NCI-H2081 (cell line): Measurements from ENCODE around the gene GAB2.
"Not testable (repeated sequence)": the region's sequence is repeated elsewhere in the genome, so short reads cannot be mapped to it uniquely, and the experiment has no call there.

Experiments
- DNase-seq, 2 experiments: peaks; one replicate each; lab custom pipeline; 2025; lab: John Stamatoyannopoulos, UW

GAB2 gene

GRCh38 chr11:78248903-78249302 is 168.7 kb downstream of the GAB2 start:
- no peak for DNase-seq

GRCh38 chr11:78248191-78248590 is 169.4 kb downstream of the GAB2 start:
- DNase-seq, result no peak

DNA sequence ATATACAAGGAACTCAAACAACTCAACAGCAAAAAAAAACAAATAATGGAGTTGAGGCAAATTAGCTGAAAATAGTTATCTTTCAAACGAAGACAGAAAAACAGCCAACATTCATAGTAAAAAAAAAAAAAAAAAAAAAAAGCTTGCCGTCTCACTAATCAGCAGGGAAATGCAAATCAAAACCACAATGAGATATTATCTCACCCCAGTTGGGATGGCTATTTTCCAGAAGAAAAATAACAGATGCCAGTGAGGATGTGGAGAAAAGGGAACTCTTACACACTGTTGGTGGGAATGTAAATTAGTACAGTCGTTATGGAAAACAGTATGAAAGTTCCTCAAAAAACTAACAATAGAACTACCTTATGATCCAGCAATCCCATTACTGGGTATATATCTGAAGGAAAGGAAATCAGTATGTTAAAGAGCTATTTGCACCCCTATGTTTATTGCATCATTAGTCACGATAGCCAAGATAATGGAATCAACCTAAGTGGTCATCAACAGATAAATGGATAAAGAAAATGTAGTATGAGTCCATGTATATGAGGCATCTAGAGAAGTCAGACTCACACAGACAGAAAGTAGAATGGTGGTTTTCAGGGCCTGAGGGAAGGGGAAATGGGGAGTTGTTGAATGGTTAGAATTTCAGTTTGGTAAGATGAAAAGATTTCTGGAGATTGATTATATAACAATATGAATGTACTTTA is 172.9 kb downstream of the GAB2 start:
- DNase-seq, result no peak

- DNase-seq, result no peak
These were observed 173.5 kb downstream of the GAB2 start for GRCh38 chr11:78244080-78244479.

DNA sequence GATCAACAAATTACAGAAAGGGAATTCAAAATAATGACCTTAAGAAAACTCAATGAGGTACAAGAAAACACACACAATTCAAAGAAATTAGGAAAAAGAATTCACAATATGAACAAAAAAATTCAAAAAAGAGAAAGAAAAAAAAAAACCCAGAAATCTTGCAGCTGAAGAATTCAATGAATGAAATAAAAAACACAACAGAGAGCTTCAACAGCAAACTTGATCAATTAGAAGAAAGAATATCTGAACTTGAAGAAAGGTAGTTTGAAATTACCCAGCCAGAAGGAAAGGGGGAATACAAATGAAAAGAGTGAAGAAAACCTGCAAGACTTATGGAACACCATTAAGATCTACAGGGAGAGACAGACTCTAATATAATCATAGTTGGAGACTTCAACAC is 176.1 kb downstream of the GAB2 start:
- no peak for DNase-seq

DNA sequence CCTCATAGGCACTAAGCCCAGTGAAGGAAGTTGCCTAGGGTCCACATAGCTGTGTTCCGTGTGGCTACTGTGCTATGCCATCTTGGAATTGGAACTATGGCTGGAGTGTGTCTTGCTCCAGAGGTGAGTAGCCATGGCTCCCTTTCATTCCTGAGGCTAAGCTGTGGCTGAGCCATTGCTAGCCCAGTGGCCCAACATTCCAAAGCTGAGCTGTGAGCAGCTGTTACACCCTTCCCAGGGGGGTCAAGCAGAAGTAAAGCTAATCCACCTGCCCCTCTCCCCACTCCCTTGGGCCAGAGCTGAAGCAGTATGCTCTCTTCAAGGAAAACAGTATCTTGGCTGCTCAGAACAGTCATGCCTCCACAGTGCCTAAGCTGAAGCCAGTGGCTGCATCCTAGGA is 177.8 kb downstream of the GAB2 start:
- DNase-seq, result no peak

GRCh38 chr11:78237293-78238046 is 180.2 kb downstream of the GAB2 start:
- no peak for DNase-seq

- no peak for DNase-seq
These were observed 183.6 kb downstream of the GAB2 start for GRCh38 chr11:78234006-78234405.

GRCh38 chr11:78233046-78233445 is 184.6 kb downstream of the GAB2 start:
- DNase-seq, result not testable (repeated sequence)

GRCh38 chr11:78231962-78232501 is 185.6 kb downstream of the GAB2 start:
- no peak for DNase-seq

DNA sequence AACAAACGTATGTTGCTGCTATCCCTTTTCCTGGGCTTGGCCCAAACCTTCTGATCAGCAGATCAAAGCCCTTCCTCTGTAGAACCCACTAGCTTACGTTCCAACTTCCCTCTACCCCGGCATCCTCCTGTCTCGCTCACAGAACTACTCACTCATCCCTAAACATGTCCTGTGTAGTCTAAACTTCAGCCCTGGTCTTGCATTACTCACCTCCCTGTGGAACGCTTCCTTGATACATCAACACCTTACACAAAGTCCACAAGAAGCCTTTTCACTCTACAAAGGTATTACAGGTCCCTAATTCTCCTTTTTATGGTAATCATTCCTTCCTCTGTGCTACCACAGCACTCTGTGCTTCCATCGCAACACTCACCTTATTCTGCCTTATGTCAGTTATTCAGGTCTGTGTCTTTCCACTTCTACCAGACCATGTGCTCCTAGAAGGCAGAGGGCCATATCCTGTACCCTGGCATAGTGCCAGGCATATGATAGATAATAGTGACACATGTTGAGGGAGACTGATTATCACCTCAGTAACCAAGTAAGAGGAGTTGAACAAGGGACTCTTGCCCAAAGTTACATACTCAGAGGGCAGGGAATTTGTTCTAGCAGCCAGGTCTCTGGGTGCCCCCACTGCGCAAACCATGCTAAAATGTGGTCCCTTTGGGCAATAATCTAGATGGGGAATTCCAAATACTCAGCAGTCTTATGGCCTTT is 187.3 kb downstream of the GAB2 start:
- peak in 1 of 2 experiments; percentile 4 for DNase-seq

DNA sequence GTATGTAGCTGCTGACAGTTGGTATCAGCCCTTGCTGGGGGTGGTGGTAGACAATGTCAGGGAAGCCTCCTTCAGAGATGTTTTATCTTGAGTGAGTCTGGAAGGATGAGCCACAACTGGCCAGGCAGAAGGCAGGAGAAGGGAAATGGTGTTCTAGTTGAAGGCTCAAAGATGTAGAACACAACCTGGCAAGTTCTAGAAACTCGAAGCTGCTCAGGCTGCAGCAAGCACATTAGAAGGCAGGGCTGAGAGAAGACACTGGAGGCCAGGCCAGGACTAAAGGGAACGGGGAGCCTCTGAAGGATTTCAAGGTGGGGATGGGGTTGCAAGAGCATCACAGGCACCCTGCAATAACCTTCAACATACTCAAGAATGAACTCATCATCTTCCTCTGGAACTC is 188.5 kb downstream of the GAB2 start:
- DNase-seq, result no peak

GRCh38 chr11:78228467-78228866 is 189.2 kb downstream of the GAB2 start:
- DNase-seq, result peak; percentile 76 to 82

DNA sequence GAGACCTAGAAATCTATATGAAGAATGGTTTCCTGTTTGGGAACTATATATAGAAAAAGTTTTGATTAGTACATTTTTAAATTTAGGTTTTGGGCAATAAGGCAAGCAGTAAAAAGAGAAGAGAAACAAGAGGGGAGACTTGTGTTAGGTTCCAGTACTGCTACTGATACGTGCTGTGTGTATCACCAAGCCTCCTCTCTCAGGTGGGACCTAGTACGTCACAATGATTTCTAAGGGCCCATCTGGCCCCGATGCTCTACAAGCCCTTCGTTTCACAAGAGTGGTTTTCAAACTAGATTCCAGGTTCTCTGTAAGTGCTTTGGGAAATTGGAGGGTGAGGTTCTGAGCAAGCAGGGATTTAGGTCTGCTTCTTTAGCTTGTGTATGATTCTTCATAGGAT is 189.7 kb downstream of the GAB2 start:
- no peak for DNase-seq

- no peak for DNase-seq
These were observed 190.6 kb downstream of the GAB2 start for GRCh38 chr11:78226684-78227680.

- no peak for DNase-seq
These were observed 192.7 kb downstream of the GAB2 start for GRCh38 chr11:78224906-78225420.

- DNase-seq, result no peak
These were observed 193.1 kb downstream of the GAB2 start for GRCh38 chr11:78224506-78224905.

GRCh38 chr11:78223320-78223954 is 194.2 kb downstream of the GAB2 start:
- DNase-seq, result no peak

DNA sequence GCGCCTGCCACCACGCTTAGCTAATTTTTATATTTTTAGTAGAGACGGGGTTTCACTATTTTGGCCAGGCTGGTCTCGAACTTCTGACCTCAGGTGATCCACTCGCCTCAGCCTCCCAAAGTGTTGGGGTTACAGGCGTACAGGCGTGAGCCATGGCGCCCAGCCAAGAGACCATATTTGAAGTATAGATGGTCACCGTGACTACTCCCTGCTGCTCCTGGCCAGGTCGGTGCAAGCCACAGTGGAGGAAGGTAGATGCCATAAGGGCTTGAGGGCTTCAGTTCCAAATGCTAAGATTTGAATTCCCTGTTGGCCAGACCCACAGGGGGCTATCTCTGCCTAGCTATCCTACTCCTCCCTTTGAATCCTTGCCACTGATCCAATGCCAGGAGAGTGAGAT is 194.9 kb downstream of the GAB2 start:
- DNase-seq, result not testable (repeated sequence)
